Activated naive CD8-positive, alpha-beta T cell (primary cell): ENCODE measurements around the gene LIPF.
"Not testable (repeated sequence)": the region's sequence is repeated elsewhere in the genome, so short reads cannot be mapped to it uniquely, and the experiment has no call there.

Experiments used
- H3K27ac Mint-ChIP-seq: one replicate; pipeline ENCODE4 v1.8.0; 2021; ENCODE audit warnings: mixed read lengths
- H3K27me3 Mint-ChIP-seq: one replicate; pipeline ENCODE4 v1.8.0; 2021; ENCODE audit warnings: mixed read lengths
- H3K36me3 Mint-ChIP-seq: one replicate; pipeline ENCODE4 v1.8.0; 2021; ENCODE audit warnings: mixed read lengths
- H3K4me1 Mint-ChIP-seq: one replicate; pipeline ENCODE4 v1.8.0; 2021; ENCODE audit warnings: low read depth, mixed read lengths
- H3K4me3 Mint-ChIP-seq: one replicate; pipeline ENCODE4 v1.8.0; 2021; ENCODE audit warnings: mild to moderate bottlenecking, mixed read lengths
- H3K9me3 Mint-ChIP-seq: one replicate; pipeline ENCODE4 v1.8.0; 2021; ENCODE audit warnings: low read depth, mixed read lengths

Gene LIPF

DNA sequence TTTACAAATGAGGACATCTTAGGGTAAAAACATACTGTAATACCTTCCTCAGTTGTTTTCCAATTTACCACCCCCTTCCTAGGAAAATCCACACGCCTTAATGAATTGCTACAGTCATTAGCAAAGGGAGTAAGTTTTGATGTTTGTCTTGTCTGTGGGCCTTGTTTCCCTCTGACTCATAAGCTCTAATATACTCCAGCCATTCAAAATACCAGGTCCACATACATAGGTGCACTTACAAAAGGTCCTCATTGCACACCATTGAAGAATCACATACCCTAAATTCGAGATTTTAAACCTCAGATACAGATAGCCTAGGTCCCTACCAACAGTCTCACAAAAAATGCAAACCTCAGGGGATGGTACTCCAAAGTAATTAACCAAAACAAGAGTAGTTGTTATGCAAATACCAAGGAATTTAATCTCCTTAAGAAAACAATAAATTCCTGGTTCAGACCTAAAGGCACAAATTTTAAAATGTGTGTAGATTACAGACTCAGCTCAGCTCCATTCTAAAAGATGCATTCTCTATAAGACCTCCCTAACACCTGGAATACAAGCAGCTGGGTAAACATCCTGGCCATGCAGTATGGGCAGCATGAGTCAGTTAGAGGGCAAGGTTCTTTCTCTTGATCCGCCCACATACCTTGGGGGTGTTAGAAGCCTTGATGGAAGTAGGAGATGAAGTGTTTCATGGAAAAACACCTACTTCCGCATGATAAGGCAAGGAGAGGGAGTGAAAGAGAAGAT, 38.8 kb downstream of the LIPF start:
- Mint-ChIP-seq H3K36me3 (no peaks in the 10 kb centered on the region), H3K27me3 (no peaks in the 10 kb centered on the region), H3K4me3 (no peak overlapping the region), H3K27ac (no peak overlapping the region), H3K4me1 (peaks cover 19% of the 10 kb centered on the region), H3K9me3 (no peaks in the 10 kb centered on the region)

DNA sequence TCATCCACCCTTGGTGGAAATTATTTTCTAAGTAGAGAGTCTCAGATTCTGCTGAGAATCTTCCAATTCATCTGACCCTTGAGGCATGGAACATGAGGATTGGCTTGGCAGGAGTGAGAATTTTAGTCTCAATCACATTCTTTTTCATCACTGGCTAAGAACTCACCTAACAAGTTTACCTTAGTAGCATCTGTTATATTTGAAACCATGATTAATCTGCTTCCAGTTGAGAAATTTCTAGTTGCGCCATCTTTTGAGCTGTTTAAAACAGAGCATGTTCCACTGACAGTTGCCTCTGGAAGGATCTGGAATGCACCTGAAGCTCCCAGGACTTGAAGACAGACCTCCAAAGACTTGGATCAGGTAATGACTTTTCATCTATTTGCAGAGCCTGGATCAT, 41.7 kb downstream of the LIPF start, which contains the start of gene LIPK:
Gene LIPK (plus strand): TSS at position 292 of the 400 bp plus-strand sequence. CDS start 18,295 bp downstream, outside the sequence.
- H3K36me3 Mint-ChIP-seq, result no peaks in the 10 kb centered on the region
- H3K27me3 Mint-ChIP-seq, result no peaks in the 10 kb centered on the region
- peak within 1 kb of the TSS; percentile 1 for H3K27ac Mint-ChIP-seq
- no peaks in the 10 kb centered on the region for H3K9me3 Mint-ChIP-seq
- H3K4me3 Mint-ChIP-seq, result no peak within 1 kb of the TSS
- peaks cover 19% of the 10 kb centered on the region for H3K4me1 Mint-ChIP-seq

DNA sequence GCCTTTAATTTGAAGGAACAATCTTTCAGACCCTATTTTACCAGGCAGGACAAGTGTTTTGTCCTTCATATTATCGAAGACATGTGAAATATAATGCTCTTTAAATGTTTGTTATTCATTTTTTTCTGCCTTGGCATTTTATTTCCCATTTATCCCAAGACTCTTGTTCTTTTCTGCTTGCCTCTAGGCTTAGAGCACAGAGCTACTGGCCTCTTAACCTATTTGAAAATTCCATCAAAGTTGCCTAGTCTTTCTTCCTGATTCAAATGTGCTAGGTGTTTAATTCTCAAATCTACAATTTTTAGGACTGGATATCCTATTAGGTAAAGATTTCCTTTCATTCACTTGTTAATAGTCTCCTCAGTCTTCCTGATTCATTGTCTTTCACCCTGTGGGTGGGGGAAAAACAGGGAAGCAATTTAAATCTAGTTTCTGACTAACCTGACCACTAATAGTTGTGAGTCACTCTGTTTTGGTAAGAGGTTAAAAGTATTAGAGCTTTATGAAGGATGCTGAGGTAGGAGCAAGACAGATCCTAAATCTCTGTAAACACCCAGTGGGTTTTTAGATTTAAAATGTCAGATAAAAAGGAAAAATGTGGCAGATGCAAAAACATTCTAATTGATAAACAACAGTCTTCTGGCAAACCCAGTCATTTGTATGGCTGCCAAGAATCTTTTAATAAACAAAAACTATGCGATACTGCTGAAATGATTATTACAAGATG, 43.4 kb downstream of the LIPF start:
- H3K36me3 Mint-ChIP-seq, result no peaks in the 10 kb centered on the region
- no peaks in the 10 kb centered on the region for H3K27me3 Mint-ChIP-seq
- H3K27ac Mint-ChIP-seq, result peak overlapping the region; percentile 71
- H3K4me3 Mint-ChIP-seq, result peak overlapping the region; percentile 25
- H3K9me3 Mint-ChIP-seq, result no peaks in the 10 kb centered on the region
- peaks cover 19% of the 10 kb centered on the region for H3K4me1 Mint-ChIP-seq

DNA sequence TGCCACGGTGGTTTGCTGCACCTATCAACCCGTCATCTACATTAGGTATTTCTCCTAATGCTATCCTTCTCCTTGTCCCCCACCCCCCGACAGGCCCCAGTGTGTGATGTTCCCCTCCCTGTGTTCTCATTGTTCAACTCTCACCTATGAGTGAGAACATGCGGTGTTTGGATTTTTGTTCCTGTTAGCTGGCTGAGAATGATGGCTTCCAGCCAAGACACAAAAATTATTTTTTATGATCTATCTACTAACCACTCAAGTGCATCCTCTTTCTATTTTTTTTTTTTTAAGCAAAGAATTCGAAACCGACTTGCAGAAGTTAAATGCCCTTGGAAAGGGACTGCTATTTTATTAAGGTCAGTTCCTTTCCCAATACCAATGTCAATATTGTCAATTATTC, 45.1 kb downstream of the LIPF start:
- not testable (repeated sequence) for H3K36me3 Mint-ChIP-seq, H3K4me3 Mint-ChIP-seq, H3K9me3 Mint-ChIP-seq, H3K27me3 Mint-ChIP-seq, H3K27ac Mint-ChIP-seq
- peaks cover 17% of the 10 kb centered on the region for H3K4me1 Mint-ChIP-seq

DNA sequence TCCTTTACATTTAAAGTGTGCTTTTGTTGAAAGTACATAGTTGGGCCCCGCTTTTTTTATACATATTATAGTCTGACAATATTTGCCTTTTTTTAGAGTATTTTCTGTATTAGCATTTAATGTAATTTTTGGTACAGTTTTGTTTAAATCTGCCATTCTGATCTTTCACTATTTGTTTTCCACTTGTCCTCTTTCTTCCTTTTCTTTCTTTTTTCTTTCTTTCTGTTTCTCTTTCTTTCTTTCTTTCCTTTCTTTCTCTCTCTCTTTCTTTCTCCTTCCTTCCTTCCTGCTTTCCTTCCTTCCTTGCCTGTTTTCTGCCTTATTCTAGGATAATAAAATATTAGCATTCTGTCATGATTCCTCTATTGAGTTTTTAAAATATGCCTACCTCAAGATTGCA, 51.3 kb downstream of the LIPF start:
- Mint-ChIP-seq H3K36me3 (no peaks in the 10 kb centered on the region), H3K4me3 (no peak overlapping the region), H3K9me3 (no peaks in the 10 kb centered on the region), H3K4me1 (no peaks in the 10 kb centered on the region), H3K27me3 (peaks cover 5% of the 10 kb centered on the region), H3K27ac (no peak overlapping the region)

DNA sequence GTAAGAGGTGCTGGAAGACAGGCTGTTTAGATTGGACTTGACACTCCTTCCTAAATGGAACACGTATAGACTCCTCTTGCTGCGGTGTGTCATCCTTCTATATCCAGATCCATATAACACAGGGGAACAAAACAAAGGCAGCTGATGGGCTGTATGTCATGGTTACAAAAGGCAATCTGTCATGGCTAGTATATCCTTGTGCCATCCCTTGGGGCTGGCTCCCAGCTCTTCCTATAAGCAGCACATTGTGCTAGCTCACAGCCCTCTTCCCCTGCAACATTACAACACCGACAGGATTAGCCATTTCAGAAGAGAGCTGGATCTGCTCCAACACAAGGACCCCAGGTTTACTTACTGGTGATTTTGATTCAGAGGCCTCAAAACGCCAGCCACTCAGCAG, 57.1 kb downstream of the LIPF start:
- H3K27me3 Mint-ChIP-seq, result peaks cover 4% of the 10 kb centered on the region
- no peak overlapping the region for H3K27ac Mint-ChIP-seq
- no peak overlapping the region for H3K4me3 Mint-ChIP-seq

DNA sequence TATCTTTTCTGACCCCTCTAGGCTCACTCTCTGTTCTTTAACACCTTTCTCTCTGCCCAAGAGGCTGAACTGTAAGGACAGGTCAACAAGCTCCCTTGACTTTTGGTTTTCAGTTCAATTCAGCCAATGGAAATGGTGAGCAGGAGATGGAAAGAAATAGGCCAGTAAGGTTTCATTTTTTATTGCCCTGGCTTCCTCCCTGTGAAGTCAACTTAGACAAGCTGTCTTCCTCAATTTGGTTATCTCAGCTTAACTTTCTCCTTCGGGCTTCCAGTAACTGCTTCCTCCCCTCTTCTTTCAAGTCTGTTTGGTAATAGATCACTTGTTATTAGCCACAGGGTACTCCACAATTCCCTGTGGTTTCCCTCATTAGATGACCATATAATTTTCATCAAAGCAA, 61.6 kb downstream of the LIPF start:
- H3K9me3 Mint-ChIP-seq, result no peaks in the 10 kb centered on the region
- no peaks in the 10 kb centered on the region for H3K4me1 Mint-ChIP-seq
- H3K27me3 Mint-ChIP-seq, result no peaks in the 10 kb centered on the region
- no peak overlapping the region for H3K4me3 Mint-ChIP-seq
- no peak overlapping the region for H3K27ac Mint-ChIP-seq
- H3K36me3 Mint-ChIP-seq, result no peaks in the 10 kb centered on the region

More for the DNA sequence above, 57.1 kb downstream of the LIPF start:
- H3K36me3 Mint-ChIP-seq, result no peaks in the 10 kb centered on the region
- no peaks in the 10 kb centered on the region for H3K4me1 Mint-ChIP-seq
- no peaks in the 10 kb centered on the region for H3K9me3 Mint-ChIP-seq

DNA sequence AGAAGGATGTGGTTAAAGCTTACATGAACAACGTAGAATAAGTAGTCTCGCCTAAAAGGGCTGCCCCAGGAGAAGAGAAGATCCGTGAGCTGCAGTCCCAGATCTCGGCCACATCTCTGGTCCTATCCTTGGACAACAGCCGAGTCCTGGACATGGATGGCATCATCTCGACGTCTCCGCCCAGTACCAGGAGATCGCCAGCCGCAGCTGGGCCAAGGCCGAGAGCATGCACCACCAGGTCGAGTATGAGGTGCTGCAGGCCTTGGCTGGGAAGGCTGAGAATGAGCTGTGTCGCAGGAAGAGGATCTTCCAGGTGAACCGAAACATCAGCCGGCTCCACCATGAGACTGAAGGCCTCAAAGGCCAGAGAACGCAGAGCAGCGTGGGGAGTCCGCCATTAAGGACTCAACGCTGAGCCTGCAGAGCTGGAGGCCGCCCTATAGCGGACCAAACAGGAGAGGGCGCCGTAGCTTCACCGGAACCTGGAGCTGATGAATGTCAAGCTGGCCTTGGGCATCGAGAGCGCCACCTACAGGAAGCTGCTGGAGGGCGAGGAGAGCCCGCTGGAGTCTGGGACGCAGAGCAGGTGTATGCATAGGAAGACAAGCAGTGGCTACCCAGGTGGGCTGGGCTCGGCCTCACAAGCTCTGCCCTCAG, 64.0 kb downstream of the LIPF start:
- H3K36me3 Mint-ChIP-seq, result no peaks in the 10 kb centered on the region

More for the DNA sequence above, 64.0 kb downstream of the LIPF start:
- no peaks in the 10 kb centered on the region for H3K4me1 Mint-ChIP-seq
- no peaks in the 10 kb centered on the region for H3K9me3 Mint-ChIP-seq
- no peak overlapping the region for H3K27ac Mint-ChIP-seq
- H3K4me3 Mint-ChIP-seq, result no peak overlapping the region
- H3K27me3 Mint-ChIP-seq, result no peaks in the 10 kb centered on the region
